Measurements from ENCODE around the gene DNASE2. TPM values are rescaled to one million over a fixed set of nuclear protein-coding genes. Genes with fewer than 3 reads are reported as not detected.

DNASE2 gene
- total and polyA plus RNA-seq, 2 donors (not counting 1 experiment from before 2014, with no cell fraction given) = 25.1 to 26.6 TPM

DNA sequence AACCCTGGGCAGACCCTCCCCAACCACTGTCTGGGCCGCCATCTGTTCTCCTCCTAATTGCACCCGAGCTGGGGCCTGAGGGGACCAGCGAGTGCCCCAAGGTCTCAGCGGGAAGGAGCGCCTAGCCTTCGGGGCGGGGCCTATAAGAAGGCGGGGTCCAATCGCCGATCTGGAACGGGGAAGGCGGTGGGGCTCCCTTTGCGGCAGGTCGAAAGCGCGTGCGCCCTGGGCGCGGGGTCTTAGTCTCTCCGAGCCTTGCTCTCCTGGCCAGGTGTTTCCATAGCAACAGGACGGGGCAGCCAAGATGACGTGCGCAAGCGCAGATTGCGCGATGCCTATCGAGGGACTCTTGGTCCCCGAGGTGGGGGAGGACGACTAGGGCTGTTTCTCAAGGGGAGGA, 40.2 kb downstream of the DNASE2 start:
- DNase-seq (ENCODE audit: low read depth in 2 of 2) = peak in 1 of 2 donors; percentile 30
- Histone ChIP-seq H3K9ac (ENCODE audit: insufficient read depth, low read length) (no peak overlapping the region), H3K27ac (ENCODE audit: insufficient read depth, low read length) (no peak overlapping the region), H4K20me1 (ENCODE audit: control insufficient read depth, extremely low read depth, insufficient read depth, low read length) (no peaks in the 10 kb centered on the region), H3K79me2 (ENCODE audit: control insufficient read depth, insufficient read depth, low read length) (no peaks in the 10 kb centered on the region), H3K4me2 (ENCODE audit: extremely low read depth, insufficient read depth, low read length) (peak overlapping the region; percentile 7), H3K27me3 (ENCODE audit: control insufficient read depth, insufficient read depth, low read length) (peaks cover 45% of the 10 kb centered on the region), H3K4me3 (replicated peaks in 1 of 4; ENCODE audit: control extremely low read depth in 1 of 4, insufficient read depth in 1 of 4, low read depth in 3 of 4, low read length in 4 of 4) (peak overlapping the region in 3 of 4 experiments; percentile 1 to 37 (median 32)), H3K4me1 (ENCODE audit: control insufficient read depth, extremely low read depth, insufficient read depth, low read length) (peaks cover 3% of the 10 kb centered on the region), H2AFZ (ENCODE audit: low read length) (no peak overlapping the region), H3K36me3 (ENCODE audit: control insufficient read depth, insufficient read depth, low read length) (no peaks in the 10 kb centered on the region), H3K9me3 (ENCODE audit: control insufficient read depth, insufficient read depth, low read depth, low read length) (no peaks in the 10 kb centered on the region)
- TF ChIP-seq EZH2 (IDR thresholded peaks at IDR 0.05; ENCODE audit: low read length, missing control alignments) = no peak
- TF ChIP-seq, protein P1, sequence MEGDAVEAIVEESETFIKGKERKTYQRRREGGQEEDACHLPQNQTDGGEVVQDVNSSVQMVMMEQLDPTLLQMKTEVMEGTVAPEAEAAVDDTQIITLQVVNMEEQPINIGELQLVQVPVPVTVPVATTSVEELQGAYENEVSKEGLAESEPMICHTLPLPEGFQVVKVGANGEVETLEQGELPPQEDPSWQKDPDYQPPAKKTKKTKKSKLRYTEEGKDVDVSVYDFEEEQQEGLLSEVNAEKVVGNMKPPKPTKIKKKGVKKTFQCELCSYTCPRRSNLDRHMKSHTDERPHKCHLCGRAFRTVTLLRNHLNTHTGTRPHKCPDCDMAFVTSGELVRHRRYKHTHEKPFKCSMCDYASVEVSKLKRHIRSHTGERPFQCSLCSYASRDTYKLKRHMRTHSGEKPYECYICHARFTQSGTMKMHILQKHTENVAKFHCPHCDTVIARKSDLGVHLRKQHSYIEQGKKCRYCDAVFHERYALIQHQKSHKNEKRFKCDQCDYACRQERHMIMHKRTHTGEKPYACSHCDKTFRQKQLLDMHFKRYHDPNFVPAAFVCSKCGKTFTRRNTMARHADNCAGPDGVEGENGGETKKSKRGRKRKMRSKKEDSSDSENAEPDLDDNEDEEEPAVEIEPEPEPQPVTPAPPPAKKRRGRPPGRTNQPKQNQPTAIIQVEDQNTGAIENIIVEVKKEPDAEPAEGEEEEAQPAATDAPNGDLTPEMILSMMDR (conservative IDR thresholded peaks at IDR 0.05 in 1 of 2, IDR thresholded peaks at IDR 0.05 in 1 of 2; ENCODE audit: low read depth in 1 of 2, low read length in 2 of 2) = no peak

DNA sequence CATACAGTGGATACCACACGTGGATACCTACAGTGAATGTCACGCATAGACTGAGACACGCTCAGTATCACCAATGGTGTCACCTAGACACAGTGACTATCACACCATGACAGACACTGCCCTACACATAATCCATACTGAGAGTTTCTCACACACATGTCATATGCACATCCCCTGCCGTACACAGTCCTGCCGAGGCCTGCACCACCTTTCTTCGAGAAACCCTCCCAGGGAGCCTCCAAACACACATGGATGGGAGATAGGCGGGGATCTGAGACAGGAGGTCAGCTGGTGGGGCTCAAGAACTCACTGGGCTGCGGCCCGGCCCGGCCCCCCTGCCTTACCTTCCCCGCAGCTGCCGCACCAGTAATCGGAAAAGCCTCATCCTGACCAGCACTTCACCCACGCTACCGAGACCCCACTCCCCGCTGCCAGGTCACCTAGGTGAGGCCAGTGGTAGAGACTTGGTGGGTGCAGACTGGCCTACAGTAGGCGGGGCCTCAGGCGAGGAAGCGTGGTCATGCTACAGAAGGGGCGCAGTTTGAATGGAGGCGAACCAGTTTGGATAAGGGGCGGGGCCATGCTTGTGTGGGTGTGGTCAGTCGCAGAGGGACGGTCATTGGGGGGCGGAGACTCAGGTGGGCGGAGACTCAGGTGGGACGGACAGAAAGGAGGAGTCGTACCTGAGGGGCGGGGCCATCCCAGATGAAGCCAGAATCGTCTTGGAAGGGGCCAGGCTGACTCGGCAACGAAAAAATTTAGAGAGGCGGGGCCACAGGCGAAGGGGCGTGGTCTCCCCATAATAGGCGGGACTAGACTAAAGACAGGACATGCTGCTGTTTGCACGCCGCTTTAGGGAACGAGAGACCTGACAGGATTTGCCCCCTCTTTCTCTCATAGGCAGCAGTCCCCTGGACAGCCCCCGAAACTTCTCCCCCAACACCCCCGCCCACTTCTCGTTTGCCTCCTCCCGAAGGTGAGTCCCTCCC, 40.9 kb downstream of the DNASE2 start:
- Histone ChIP-seq H3K36me3 (ENCODE audit: control insufficient read depth, insufficient read depth, low read length) (no peaks in the 10 kb centered on the region), H3K27me3 (ENCODE audit: control insufficient read depth, insufficient read depth, low read length) (peaks cover 52% of the 10 kb centered on the region), H3K4me1 (ENCODE audit: control insufficient read depth, extremely low read depth, insufficient read depth, low read length) (peaks cover 3% of the 10 kb centered on the region), H3K27ac (ENCODE audit: insufficient read depth, low read length) (no peak overlapping the region), H3K9me3 (ENCODE audit: control insufficient read depth, insufficient read depth, low read depth, low read length) (no peaks in the 10 kb centered on the region), H3K9ac (ENCODE audit: insufficient read depth, low read length) (no peak overlapping the region), H3K79me2 (ENCODE audit: control insufficient read depth, insufficient read depth, low read length) (no peaks in the 10 kb centered on the region), H3K4me3 (replicated peaks in 1 of 4; ENCODE audit: control extremely low read depth in 1 of 4, insufficient read depth in 1 of 4, low read depth in 3 of 4, low read length in 4 of 4) (peak overlapping the region in 2 of 4 experiments; percentile 1 to 32), H4K20me1 (ENCODE audit: control insufficient read depth, extremely low read depth, insufficient read depth, low read length) (no peaks in the 10 kb centered on the region), H3K4me2 (ENCODE audit: extremely low read depth, insufficient read depth, low read length) (peak overlapping the region; percentile 7), H2AFZ (ENCODE audit: low read length) (no peak overlapping the region)
- TF ChIP-seq EZH2 (IDR thresholded peaks at IDR 0.05; ENCODE audit: low read length, missing control alignments) = no peak
- TF ChIP-seq, protein P1 (conservative IDR thresholded peaks at IDR 0.05 in 1 of 2, IDR thresholded peaks at IDR 0.05 in 1 of 2; ENCODE audit: low read depth in 1 of 2, low read length in 2 of 2) = no peak
- DNase-seq (ENCODE audit: low read depth in 2 of 2) = peak; percentile 47 to 62

- H3K9me3 ChIP-seq (ENCODE audit: control insufficient read depth, insufficient read depth, low read depth, low read length) = no peaks in the 10 kb centered on the region
- peak; percentile 89 for TF ChIP-seq EZH2 (IDR thresholded peaks at IDR 0.05; ENCODE audit: low read length, missing control alignments)
- TF ChIP-seq, protein P1 (conservative IDR thresholded peaks at IDR 0.05 in 1 of 2, IDR thresholded peaks at IDR 0.05 in 1 of 2; ENCODE audit: low read depth in 1 of 2, low read length in 2 of 2) = no peak
- H3K27ac ChIP-seq (ENCODE audit: insufficient read depth, low read length) = no peak overlapping the region
- peaks cover 3% of the 10 kb centered on the region for H3K4me1 ChIP-seq (ENCODE audit: control insufficient read depth, extremely low read depth, insufficient read depth, low read length)
- no peak overlapping the region for H2AFZ ChIP-seq (ENCODE audit: low read length)
- no peak overlapping the region for H3K4me3 ChIP-seq (replicated peaks in 1 of 4; ENCODE audit: control extremely low read depth in 1 of 4, insufficient read depth in 1 of 4, low read depth in 3 of 4, low read length in 4 of 4)
- no peaks in the 10 kb centered on the region for H3K79me2 ChIP-seq (ENCODE audit: control insufficient read depth, insufficient read depth, low read length)
- peaks cover 64% of the 10 kb centered on the region for H3K27me3 ChIP-seq (ENCODE audit: control insufficient read depth, insufficient read depth, low read length)
- H3K4me2 ChIP-seq (ENCODE audit: extremely low read depth, insufficient read depth, low read length) = no peak overlapping the region
- H3K9ac ChIP-seq (ENCODE audit: insufficient read depth, low read length) = no peak overlapping the region
- H3K36me3 ChIP-seq (ENCODE audit: control insufficient read depth, insufficient read depth, low read length) = no peaks in the 10 kb centered on the region
- no peaks in the 10 kb centered on the region for H4K20me1 ChIP-seq (ENCODE audit: control insufficient read depth, extremely low read depth, insufficient read depth, low read length)
- DNase-seq (ENCODE audit: low read depth in 2 of 2) = no peak
These were observed 42.1 kb downstream of the DNASE2 start for GRCh38 chr19:12838886-12839756.
